GM12874 (cell line): ENCODE results near the gene FMNL3.
A peak's percentile ranks its signal among the peaks of the same experiment; 100 is the strongest.

Experiments used
- TF ChIP-seq, protein P1 (sequence below): IDR thresholded peaks from 2 replicates; pipeline ENCODE4 v1.5.1; 2011; ENCODE audit warnings: low read depth, mild to moderate bottlenecking, control low read depth, low read length, moderate library complexity; ENCODE audit not compliant: insufficient read depth

FMNL3 gene

DNA sequence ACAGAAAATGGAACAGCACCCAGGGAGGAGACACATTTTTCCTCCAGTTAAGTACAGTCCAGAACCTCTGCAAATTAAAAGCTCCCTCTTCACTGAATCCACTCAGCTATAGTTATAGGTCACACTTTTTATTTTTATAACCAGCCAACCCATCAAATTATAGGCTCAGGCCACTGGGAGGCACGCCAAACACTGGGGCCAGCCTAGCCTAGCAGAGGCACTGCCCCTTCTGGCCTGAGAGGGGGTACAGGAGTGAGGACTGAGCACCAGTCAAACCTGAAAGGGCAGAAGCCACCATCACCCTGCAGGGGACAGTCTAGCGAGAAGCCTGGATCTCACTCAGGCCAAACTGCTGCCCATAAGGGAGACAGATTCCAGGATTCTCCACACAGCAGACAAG lies 19.3 kb downstream of the FMNL3 start:
- TF ChIP-seq, protein P1, sequence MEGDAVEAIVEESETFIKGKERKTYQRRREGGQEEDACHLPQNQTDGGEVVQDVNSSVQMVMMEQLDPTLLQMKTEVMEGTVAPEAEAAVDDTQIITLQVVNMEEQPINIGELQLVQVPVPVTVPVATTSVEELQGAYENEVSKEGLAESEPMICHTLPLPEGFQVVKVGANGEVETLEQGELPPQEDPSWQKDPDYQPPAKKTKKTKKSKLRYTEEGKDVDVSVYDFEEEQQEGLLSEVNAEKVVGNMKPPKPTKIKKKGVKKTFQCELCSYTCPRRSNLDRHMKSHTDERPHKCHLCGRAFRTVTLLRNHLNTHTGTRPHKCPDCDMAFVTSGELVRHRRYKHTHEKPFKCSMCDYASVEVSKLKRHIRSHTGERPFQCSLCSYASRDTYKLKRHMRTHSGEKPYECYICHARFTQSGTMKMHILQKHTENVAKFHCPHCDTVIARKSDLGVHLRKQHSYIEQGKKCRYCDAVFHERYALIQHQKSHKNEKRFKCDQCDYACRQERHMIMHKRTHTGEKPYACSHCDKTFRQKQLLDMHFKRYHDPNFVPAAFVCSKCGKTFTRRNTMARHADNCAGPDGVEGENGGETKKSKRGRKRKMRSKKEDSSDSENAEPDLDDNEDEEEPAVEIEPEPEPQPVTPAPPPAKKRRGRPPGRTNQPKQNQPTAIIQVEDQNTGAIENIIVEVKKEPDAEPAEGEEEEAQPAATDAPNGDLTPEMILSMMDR, result 0 out of 2 replicates have a peak, but pooled peaks have one; percentile 13

DNA sequence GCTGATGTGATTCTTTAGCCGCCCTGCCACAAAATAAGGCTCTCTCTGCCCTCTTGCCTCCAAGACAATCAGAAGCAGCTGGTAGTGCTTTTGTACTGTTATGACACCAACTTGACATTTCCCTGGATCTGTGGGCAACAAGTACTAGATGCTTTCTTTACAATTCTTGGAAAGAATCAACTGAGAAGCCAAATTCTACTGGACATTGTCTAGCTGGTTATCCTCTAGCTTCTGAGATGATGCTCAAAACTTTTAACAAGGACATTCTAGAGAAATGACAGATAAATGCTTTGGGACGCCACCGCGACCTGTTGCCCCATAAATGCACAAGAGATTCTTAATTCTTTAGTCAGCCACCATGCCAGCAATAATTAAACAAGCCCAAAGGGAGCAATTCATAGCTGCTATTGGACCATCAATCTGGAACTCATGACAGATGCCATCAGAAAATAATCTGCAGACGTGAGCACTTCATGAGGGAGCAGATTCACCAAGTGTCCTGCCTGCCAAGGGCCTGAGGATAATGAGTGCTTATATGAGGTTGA lies 22.8 kb downstream of the FMNL3 start:
- TF ChIP-seq, protein P1, result no peak

DNA sequence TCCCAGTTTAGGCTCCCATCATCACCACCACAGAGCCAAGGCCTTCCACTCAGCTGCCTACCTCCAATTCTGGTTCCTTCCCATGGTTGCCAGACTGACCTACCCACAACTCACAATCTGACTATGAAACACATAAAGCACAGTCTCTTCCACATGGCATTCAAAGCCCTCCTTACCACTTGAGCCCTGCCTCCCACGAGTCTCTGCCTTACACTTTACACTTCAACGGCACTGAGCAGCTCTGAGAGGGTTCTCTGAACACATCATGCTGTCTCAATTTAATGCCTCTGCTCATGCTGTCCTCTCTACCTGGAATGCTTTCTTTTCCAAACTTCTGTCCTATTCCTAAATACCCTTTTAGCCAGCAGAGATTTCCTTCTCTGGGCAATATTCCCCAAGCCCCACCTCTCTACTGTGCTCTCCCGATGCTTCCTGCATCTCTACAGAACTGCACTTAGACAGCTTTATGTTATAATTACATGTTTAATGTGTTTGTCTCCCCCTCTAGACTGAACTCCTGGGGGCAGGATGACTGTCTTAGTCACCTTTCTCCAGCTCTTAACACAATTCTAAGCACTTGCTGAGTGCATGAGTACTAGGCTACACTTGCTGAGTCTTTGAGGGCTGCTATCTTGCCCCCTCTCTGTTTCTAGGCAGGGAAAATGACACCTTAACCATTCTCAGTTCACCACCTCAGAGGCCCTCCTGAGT lies 23.5 kb downstream of the FMNL3 start:
- TF ChIP-seq, protein P1, result no peak

DNA sequence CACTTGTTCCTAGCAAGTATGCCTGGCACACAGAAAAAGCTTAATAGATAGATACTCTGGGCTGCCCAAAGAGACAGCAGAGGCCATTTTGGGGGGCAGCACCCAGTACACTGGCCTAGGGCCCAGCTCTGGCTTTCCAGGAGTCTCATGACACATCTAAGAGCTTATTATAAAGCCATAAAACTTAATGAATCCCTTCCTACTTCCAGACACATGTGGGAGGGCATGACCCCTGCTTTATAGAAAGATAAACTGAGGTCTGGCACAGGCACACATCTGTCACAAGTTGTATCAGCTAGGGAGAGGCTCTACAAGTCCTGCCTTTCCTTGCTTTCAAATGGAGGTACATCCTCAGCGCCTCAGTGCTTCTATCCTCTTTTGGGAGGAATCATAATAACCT lies 27.1 kb downstream of the FMNL3 start:
- TF ChIP-seq, protein P1, result no peak

DNA sequence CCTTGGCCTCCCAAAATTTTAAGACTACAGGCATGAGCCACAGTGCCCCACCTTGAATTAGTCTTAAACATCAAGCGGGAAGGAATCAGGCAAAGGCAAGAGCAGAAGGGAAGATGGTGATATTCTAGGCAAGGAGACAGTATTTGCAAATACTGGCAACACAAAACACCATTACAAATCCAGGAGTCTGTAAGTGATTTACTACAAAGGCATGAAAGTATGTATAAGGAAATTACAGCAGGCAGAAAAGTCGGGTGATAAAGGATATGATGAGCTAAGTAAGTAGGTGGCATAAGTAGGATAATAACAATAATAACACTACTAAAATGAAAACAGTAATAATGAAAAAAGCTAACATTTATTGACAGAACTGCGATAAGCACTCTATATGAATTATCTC lies 28.5 kb downstream of the FMNL3 start:
- TF ChIP-seq, protein P1, result no peak

DNA sequence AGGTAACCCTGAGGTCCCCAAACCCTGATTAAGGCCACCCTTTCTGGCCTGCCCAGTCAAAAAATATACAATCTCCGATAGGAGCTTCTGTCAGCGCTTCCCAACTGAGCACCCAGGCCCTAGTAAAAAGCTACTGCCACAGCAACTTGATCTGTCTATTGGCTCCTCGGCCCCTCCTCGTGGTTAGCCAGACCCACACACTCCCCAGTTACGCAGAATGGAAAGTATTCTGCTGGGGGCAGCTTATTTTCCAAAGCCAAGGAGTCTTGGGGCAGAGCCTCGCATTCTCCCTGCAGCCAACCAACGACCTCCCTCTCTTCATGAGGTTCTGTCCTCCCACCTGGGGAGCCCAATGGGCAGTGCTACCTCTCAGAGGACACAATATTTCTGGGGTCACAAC lies 32.1 kb downstream of the FMNL3 start:
- TF ChIP-seq, protein P1, result no peak

DNA sequence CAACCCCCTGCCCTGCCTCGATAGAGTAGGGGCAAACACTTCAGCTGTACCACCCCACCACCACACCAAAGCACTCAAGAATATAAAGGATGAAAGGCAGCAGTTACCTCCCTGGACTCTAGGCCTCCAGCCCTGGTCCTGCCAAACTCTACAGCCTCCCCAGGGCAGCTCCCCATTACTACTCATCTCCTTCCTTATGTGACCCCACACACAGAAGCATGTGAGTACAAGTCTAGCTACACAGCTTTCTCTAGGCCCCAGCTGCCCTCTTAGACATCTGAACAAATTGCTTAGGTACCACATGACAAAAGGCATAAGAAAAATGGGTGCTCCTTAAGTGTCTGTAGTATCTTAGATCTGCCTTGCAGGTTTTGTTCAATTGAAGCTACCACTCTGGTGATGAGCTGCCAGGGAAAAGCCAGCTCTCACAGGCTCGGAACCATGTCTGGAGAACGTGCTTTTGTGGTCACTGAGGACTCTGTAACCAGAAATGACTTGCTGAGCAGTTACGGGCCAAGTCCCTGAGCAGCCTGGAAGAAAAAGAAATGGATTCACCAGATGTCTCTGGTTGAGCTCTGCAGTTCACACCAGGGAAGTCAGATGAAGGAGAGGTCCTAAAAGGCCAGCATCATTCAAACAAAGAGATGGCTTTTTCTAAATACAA lies 32.8 kb downstream of the FMNL3 start:
- TF ChIP-seq, protein P1, result no peak
